Ectodermal cell (in vitro differentiated cells): Measurements from ENCODE around the gene GNPTG.

Experiments
- H3K27ac ChIP-seq: 2 replicates; pipeline ENCODE4 v1.7.0; 2013; ENCODE audit warnings: mild to moderate bottlenecking, low read depth, low read length; ENCODE audit not compliant: insufficient read depth, poor library complexity, severe bottlenecking
- H3K27me3 ChIP-seq: 2 replicates; pipeline ENCODE4 v1.7.0; 2013; ENCODE audit warnings: mild to moderate bottlenecking, low read length; ENCODE audit not compliant: insufficient read depth, control insufficient read depth, poor library complexity, severe bottlenecking
- H3K36me3 ChIP-seq: one replicate; pipeline ENCODE4 v1.7.0; 2013; ENCODE audit warnings: low read length; ENCODE audit not compliant: control insufficient read depth, insufficient read depth
- H3K4me1 ChIP-seq: one replicate; pipeline ENCODE4 v1.7.0; 2013; ENCODE audit warnings: low read length; ENCODE audit not compliant: control insufficient read depth, insufficient read depth
- H3K4me3 ChIP-seq: 2 replicates; pipeline ENCODE4 v1.7.0; 2013; ENCODE audit warnings: low read depth, low read length, control low read depth; ENCODE audit not compliant: insufficient read depth
- H3K9me3 ChIP-seq: 2 replicates; pipeline ENCODE4 v1.7.0; 2013; ENCODE audit warnings: mild to moderate bottlenecking, low read length, moderate library complexity; ENCODE audit not compliant: control insufficient read depth
- WGBS, 2 experiments: methylation state at CpG; one replicate each; pipeline ENCODE4 v1.1.7; 2013; ENCODE audit warnings: missing lambda C conversion rate in 2 of 2; 5-methylcytosine and 5-hydroxymethylcytosine counted together

The GNPTG gene

GRCh38 chr16:1357906-1358566, 6.3 kb downstream of the GNPTG start:
- no peak overlapping the region for H3K27ac ChIP-seq
- no peaks in the 10 kb centered on the region for H3K9me3 ChIP-seq
- H3K4me3 ChIP-seq = no peak overlapping the region
- H3K36me3 ChIP-seq = peaks cover 9% of the 10 kb centered on the region
- 91% methylated on average over 19 of the region's 19 CpGs for WGBS, 2 experiments
- no peaks in the 10 kb centered on the region for H3K27me3 ChIP-seq
- H3K4me1 ChIP-seq = no peaks in the 10 kb centered on the region

DNA sequence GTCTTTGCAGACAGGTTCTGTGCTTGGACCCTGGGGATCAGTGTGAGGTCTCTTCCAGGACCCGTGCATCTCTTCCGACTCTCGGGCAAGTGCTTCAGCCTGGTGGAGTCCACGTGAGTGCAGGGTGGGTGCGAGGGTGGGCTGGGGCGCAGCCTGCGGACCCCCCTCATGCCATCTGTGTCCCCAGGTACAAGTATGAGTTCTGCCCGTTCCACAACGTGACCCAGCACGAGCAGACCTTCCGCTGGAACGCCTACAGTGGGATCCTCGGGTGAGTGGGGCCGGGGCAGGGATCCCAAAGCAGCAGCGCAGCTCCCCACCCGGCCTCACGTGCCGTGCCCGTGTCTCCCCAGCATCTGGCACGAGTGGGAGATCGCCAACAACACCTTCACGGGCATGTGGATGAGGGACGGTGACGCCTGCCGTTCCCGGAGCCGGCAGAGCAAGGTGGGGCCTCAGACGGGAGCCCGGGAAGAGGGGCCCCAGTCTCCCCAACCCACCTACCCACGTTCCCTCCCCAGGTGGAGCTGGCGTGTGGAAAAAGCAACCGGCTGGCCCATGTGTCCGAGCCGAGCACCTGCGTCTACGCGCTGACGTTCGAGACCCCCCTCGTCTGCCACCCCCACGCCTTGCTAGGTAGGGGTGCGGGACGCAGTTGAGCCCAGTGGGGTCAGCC, 10.1 kb downstream of the GNPTG start:
- Histone ChIP-seq H3K4me1 (no peaks in the 10 kb centered on the region), H3K9me3 (no peaks in the 10 kb centered on the region), H3K4me3 (no peak overlapping the region), H3K36me3 (peaks cover 13% of the 10 kb centered on the region), H3K27me3 (no peaks in the 10 kb centered on the region), H3K27ac (no peak overlapping the region)
- 96 to 97% methylated on average over 43 of the region's 43 CpGs for WGBS, 2 experiments

GRCh38 chr16:1362807-1363206, 11.1 kb downstream of the GNPTG start:
- H3K36me3 ChIP-seq = peaks cover 13% of the 10 kb centered on the region
- 96 to 97% methylated on average over 11 of the region's 11 CpGs for WGBS, 2 experiments
- H3K9me3 ChIP-seq = no peaks in the 10 kb centered on the region
- H3K4me3 ChIP-seq = no peak overlapping the region
- H3K27me3 ChIP-seq = no peaks in the 10 kb centered on the region
- H3K27ac ChIP-seq = no peak overlapping the region
- H3K4me1 ChIP-seq = no peaks in the 10 kb centered on the region

GRCh38 chr16:1363501-1364041, 11.8 kb downstream of the GNPTG start:
- 65 to 66% methylated on average over 18 of the region's 18 CpGs for WGBS, 2 experiments
- H3K27ac ChIP-seq = no peak overlapping the region

DNA sequence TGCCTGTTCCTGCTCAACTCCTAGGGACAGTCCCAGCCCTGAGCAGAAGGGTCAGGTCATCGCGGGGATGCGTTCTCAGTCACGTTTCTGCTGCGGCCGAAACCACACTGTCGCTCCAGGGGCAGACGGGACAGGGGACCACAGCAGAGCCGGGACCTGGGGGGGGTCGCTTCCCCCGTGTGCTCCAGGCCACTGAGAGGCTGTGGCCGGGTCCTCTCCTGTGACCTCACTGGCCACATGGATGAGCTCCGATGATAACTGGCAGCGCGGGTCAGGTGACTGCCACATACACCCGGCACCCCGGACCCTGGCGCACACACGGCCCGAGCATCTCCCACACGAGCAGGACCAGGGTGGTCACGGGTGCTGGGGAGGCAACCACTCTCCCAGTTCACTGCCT, 12.8 kb downstream of the GNPTG start:
- H3K9me3 ChIP-seq = no peaks in the 10 kb centered on the region
- peaks cover 13% of the 10 kb centered on the region for H3K36me3 ChIP-seq
- no peaks in the 10 kb centered on the region for H3K4me1 ChIP-seq
- H3K27ac ChIP-seq = no peak overlapping the region
- no peak overlapping the region for H3K4me3 ChIP-seq
- H3K27me3 ChIP-seq = no peaks in the 10 kb centered on the region
- 92 to 95% methylated on average over 22 of the region's 22 CpGs for WGBS, 2 experiments

More at GRCh38 chr16:1363501-1364041, 11.8 kb downstream of the GNPTG start:
- Histone ChIP-seq H3K27me3 (no peaks in the 10 kb centered on the region), H3K4me1 (no peaks in the 10 kb centered on the region), H3K4me3 (no peak overlapping the region), H3K36me3 (peaks cover 13% of the 10 kb centered on the region), H3K9me3 (no peaks in the 10 kb centered on the region)

- H3K4me1 ChIP-seq = no peaks in the 10 kb centered on the region
- H3K9me3 ChIP-seq = no peaks in the 10 kb centered on the region
- no peak overlapping the region for H3K4me3 ChIP-seq
- H3K36me3 ChIP-seq = peaks cover 13% of the 10 kb centered on the region
- 91 to 92% methylated on average over 29 of the region's 29 CpGs for WGBS, 2 experiments
- no peak overlapping the region for H3K27ac ChIP-seq
- H3K27me3 ChIP-seq = no peaks in the 10 kb centered on the region
Measured at GRCh38 chr16:1366060-1366711, 14.5 kb downstream of the GNPTG start.

- Histone ChIP-seq H3K27me3 (no peaks in the 10 kb centered on the region), H3K36me3 (peaks cover 13% of the 10 kb centered on the region), H3K27ac (no peak overlapping the region), H3K4me3 (no peak overlapping the region), H3K4me1 (no peaks in the 10 kb centered on the region), H3K9me3 (no peaks in the 10 kb centered on the region)
- WGBS, 2 experiments = 93% methylated on average over 24 of the region's 24 CpGs
Measured at GRCh38 chr16:1366712-1367299, 15.1 kb downstream of the GNPTG start.

GRCh38 chr16:1367486-1368174, 15.9 kb downstream of the GNPTG start:
- peaks cover 7% of the 10 kb centered on the region for H3K36me3 ChIP-seq
- no peak overlapping the region for H3K4me3 ChIP-seq
- no peaks in the 10 kb centered on the region for H3K27me3 ChIP-seq
- WGBS, 2 experiments = 95 to 96% methylated on average over 22 to 23 of the region's 27 CpGs
- H3K4me1 ChIP-seq = no peaks in the 10 kb centered on the region
- no peak overlapping the region for H3K27ac ChIP-seq
- H3K9me3 ChIP-seq = no peaks in the 10 kb centered on the region

DNA sequence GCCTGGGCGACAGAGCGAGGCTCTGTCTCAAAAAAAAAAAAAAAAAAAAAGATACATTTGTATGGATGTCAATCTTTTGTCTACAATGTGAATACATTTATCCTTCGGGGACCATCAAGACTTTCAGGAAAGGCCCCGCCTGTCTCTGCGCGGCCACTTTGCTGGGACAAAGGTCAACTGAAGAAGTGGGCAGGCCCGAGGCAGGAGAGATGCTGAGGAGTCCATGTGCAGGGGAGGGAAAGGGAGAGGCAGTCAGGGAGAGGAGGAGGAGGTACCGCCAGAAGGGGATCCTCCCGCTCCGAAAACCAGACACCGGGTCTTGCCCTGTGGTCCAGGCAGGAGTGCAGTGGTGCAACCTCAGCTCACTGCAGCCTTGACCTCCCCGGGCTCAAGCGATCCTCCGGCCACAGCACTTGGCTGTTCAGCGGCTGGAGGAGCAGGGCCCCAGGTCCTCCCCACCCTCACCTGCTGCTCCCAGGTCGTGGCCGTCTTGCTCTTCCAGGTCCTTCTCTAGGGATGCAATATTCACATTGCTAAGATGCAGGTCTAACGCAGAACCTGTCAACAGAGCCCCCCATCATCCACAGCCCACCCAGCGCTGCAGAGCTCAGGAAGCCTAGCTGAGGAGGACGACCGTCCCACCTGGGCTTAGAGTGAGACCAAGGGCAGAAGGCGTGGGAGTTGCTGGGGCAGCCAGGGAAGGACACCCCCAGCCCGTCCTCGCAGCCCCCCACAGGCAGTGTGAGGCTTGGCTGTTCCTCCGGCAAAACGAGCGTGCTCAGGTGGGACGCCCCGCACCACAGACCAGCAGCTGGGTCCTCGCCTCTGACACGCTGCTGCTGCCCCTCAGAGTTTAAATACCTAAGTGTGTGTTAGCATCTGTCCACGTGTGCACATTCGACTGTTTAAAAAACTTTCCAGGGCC, 19.6 kb downstream of the GNPTG start:
- no peaks in the 10 kb centered on the region for H3K4me1 ChIP-seq
- H3K4me3 ChIP-seq = no peak overlapping the region
- no peaks in the 10 kb centered on the region for H3K9me3 ChIP-seq
- WGBS, 2 experiments = 94% methylated on average over 31 to 33 of the region's 33 CpGs
- peaks cover under 1% of the 10 kb centered on the region for H3K36me3 ChIP-seq
- H3K27ac ChIP-seq = no peak overlapping the region
- no peaks in the 10 kb centered on the region for H3K27me3 ChIP-seq
